Erythroblast (primary cell): ENCODE results near the gene CCDC171.

ENCODE experiments used
- GATA1 ChIP-seq: IDR thresholded peaks from 2 replicates; pipeline ENCODE4 v1.6.1; 2011; ENCODE audit warnings: low read depth, mild to moderate bottlenecking, control low read depth, low read length, moderate library complexity
- POLR2A ChIP-seq: IDR thresholded peaks from 2 replicates; pipeline ENCODE4 v1.6.1; 2011; ENCODE audit warnings: mild to moderate bottlenecking, low read length

DNA sequence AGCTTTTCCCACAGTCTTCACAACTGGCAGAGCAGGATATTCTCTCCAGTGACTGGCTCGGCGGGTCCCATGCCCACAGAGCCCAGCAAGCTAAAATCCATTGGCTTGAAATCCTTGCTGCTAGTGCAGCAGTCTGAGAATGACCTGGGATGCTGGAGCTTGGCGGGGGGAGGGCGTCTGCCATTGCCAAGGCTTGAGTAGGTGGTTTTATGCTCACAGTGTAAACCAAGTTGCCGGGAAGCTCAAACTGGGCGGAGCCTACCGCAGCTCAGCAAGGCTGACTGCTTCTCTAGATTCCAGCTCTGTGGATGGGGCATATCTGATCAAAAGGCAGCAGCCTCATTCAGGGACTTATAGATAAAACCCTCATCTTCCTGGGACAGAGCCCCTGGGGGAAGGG lies 194.1 kb downstream of the CCDC171 start:
- TF ChIP-seq POLR2A (no peak), GATA1 (no peak)
